ENCODE data around the gene CRYGN. TPM values are rescaled to one million over a fixed set of nuclear protein-coding genes. Genes with fewer than 3 reads are reported as not detected.

Gene CRYGN
- total and polyA plus RNA-seq, 2 donors from 2014 or later = 0.22 TPM; not detected in 1

- peak in 1 of 5 donors; percentile 37 for DNase-seq
- no peaks in the 10 kb centered on the region for H3K36me3 ChIP-seq (ENCODE audit: control insufficient read depth in 2 of 3, insufficient read depth in 3 of 3, low read length in 3 of 3)
- no peak overlapping the region for H3K9ac ChIP-seq (ENCODE audit: low read length in 3 of 3)
- H3K27ac ChIP-seq (ENCODE audit: low read depth in 2 of 2, low read length in 2 of 2) = no peak overlapping the region
- H3K9me3 ChIP-seq (ENCODE audit: control insufficient read depth in 2 of 3, insufficient read depth in 1 of 3, low read length in 3 of 3) = no peaks in the 10 kb centered on the region
- FAIRE-seq = no peak
- H3K4me3 ChIP-seq (ENCODE audit: low read length in 3 of 3) = no peak overlapping the region
- intact Hi-C loops (cut with DNase I) = no loop called here
- H3K27me3 ChIP-seq (ENCODE audit: control insufficient read depth, insufficient read depth, low read length) = no peaks in the 10 kb centered on the region
- TF ChIP-seq CTCF (IDR thresholded peaks at IDR 0.05; ENCODE audit: borderline replicate concordance, extremely low read depth, insufficient read depth) = no peak
- H3K4me1 ChIP-seq (ENCODE audit: control insufficient read depth in 2 of 3, insufficient read depth in 2 of 3, low read depth in 1 of 3, low read length in 3 of 3) = peaks cover 0 to 2% (median 0%) of the 10 kb centered on the region in 3 donors
These were observed 1.9 kb downstream of the CRYGN start for GRCh38 chr7:151437866-151438516.

DNA sequence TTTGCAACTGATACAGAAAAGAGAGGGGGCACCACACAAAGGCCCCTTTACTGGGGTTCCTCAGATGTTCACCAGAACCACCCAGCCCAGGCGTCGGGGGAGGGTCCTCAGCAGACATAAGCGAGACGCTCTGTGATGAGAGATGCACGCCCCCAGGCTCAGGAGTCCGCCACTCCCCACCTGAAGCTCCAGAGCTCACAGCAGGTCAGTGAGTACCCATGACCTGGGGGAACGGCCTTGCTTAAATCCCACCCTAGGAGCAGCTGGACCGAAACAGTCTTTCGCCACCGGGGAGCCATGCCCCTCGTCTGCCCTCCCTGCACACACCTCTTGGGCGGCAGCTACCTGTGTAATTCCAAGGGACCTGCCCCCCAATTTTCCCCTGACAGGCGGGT lies 2.8 kb downstream of the CRYGN start:
- DNase-seq (peak in 2 of 5 donors; percentile 48 to 70), FAIRE-seq (no peak)
- Histone ChIP-seq H3K9me3 (ENCODE audit: control insufficient read depth in 2 of 3, insufficient read depth in 1 of 3, low read length in 3 of 3) (no peaks in the 10 kb centered on the region), H3K36me3 (ENCODE audit: control insufficient read depth in 2 of 3, insufficient read depth in 3 of 3, low read length in 3 of 3) (no peaks in the 10 kb centered on the region), H3K4me1 (ENCODE audit: control insufficient read depth in 2 of 3, insufficient read depth in 2 of 3, low read depth in 1 of 3, low read length in 3 of 3) (peaks cover 0 to 2% (median 0%) of the 10 kb centered on the region in 3 donors), H3K27ac (ENCODE audit: low read depth in 2 of 2, low read length in 2 of 2) (no peak overlapping the region), H3K4me3 (ENCODE audit: low read length in 3 of 3) (no peak overlapping the region), H3K27me3 (ENCODE audit: control insufficient read depth, insufficient read depth, low read length) (no peaks in the 10 kb centered on the region), H3K9ac (ENCODE audit: low read length in 3 of 3) (no peak overlapping the region)
- no peak for TF ChIP-seq CTCF (IDR thresholded peaks at IDR 0.05; ENCODE audit: borderline replicate concordance, extremely low read depth, insufficient read depth)
- intact Hi-C loops (cut with DNase I) = no loop called here

DNA sequence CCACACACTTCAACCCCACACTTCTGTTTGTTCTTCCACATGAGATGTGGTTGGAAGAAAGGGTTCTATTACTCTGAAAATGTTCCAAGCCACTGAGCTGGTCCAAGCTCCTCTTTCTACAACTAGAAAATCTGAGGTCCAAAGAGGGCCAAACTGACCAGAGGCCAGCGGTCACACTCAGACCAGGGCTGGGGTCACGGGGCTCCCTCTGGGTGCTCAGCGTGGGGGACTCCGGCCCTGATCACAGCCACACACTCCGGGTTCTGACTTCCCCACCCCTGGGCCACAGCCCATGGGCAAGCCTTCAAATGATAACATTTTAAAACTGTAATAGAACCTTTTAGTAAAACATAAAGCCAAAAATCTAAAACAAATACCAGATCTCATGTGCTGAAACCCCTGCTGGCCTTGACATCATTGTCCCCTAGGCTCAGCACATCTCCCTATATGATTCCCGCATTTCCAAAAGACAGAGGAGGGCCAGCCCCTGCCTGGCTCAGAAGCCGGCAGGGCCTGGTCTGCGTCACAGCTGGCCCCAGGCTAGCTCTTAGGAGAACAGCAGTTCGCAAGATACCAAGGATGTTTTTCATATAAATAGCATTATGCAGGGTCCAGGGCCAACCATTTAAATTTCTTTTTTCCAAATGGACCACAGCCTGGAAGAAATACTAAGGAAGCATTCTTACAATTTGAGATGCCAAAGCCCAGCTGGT lies 3.3 kb downstream of the CRYGN start:
- no peak for TF ChIP-seq CTCF (IDR thresholded peaks at IDR 0.05; ENCODE audit: borderline replicate concordance, extremely low read depth, insufficient read depth)
- DNase-seq (peak in 3 of 5 donors; percentile 40 to 86 (median 61)), FAIRE-seq (no peak)
- Histone ChIP-seq H3K36me3 (ENCODE audit: control insufficient read depth in 2 of 3, insufficient read depth in 3 of 3, low read length in 3 of 3) (no peaks in the 10 kb centered on the region), H3K27ac (ENCODE audit: low read depth in 2 of 2, low read length in 2 of 2) (peak overlapping the region in 1 of 2 donors; percentile 72), H3K9ac (ENCODE audit: low read length in 3 of 3) (no peak overlapping the region), H3K4me3 (ENCODE audit: low read length in 3 of 3) (no peak overlapping the region), H3K27me3 (ENCODE audit: control insufficient read depth, insufficient read depth, low read length) (no peaks in the 10 kb centered on the region), H3K9me3 (ENCODE audit: control insufficient read depth in 2 of 3, insufficient read depth in 1 of 3, low read length in 3 of 3) (no peaks in the 10 kb centered on the region), H3K4me1 (ENCODE audit: control insufficient read depth in 2 of 3, insufficient read depth in 2 of 3, low read depth in 1 of 3, low read length in 3 of 3) (peaks cover 0 to 2% (median 0%) of the 10 kb centered on the region in 3 donors)
- intact Hi-C loops (cut with DNase I) = no loop called here
